Lower leg skin (tissue), 3 donors: ENCODE measurements around the gene DHRS2.

Source experiments
- CTCF ChIP-seq, 3 donors: fragments of 450-650 bp; IDR thresholded peaks; one replicate each; pipeline ENCODE4 v1.5.1; 2016; ENCODE audit warnings: antibody characterized with exemption in 3 of 3, mild to moderate bottlenecking in 3 of 3, moderate library complexity in 2 of 3
- POLR2A ChIP-seq, 2 donors: fragments of 450-650 bp; IDR thresholded peaks; one replicate each; pipeline ENCODE4 v1.6.1; 2016 to 2017; ENCODE audit warnings: antibody characterized with exemption in 2 of 2, mild to moderate bottlenecking in 1 of 2, moderate library complexity in 1 of 2

DNA sequence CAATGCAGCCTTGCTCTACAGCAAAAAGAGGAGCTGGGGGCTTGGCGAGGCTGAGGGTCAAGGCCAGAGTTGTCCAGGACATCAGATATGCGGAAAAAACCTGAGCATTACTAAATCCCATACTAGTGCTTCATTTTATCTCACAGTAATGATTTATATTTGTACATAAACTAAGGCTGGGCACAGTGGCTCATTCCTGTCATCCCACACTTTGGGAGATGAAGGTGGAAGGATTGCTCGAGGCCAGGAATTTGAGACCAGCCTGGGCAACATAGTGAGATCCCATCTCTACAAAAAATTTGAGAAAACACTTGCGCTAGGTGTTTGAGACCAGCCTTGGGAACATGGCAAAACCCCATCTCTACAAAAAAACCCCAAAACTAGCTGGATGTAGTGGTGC lies 46.0 kb upstream of the DHRS2 start:
- no peak for TF ChIP-seq CTCF (IDR thresholded peaks at IDR 0.05)
- TF ChIP-seq POLR2A (IDR thresholded peaks at IDR 0.05): no peak
